Vagina (tissue), 2 donors: ENCODE results near the gene MEGF9.

Source experiments
- POLR2A ChIP-seq, 2 donors: fragments of 450-650 bp; IDR thresholded peaks; one replicate each; pipeline ENCODE4 v1.6.1; 2017; ENCODE audit warnings: antibody characterized with exemption in 2 of 2, mild to moderate bottlenecking in 2 of 2, moderate library complexity in 2 of 2
- TF ChIP-seq, protein P1 (sequence below), 3 experiments: fragments of 450-650 bp in 2 of 3; fragments of 200-600 bp in 1 of 3; sonication (generic) in 1 of 3; IDR thresholded peaks; one replicate each; pipeline ENCODE4 v1.5.1; 2017 to 2019; ENCODE audit warnings: antibody characterized with exemption in 3 of 3, mild to moderate bottlenecking in 2 of 3, moderate library complexity in 2 of 3

DNA sequence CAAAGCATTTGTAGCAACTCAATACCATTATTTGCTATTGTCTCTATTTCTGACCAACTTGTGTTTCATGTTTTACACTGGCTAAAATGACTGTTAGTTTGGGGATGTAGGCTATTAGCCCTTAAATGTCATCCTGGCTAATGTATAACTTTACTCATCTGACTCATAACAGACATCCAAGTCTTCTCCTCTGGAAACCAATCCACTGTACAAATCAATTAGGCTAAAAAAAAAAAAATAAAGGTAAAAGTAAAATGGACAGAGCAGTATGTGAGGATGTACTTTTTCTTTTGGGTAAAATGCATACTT is 20.6 kb downstream of the MEGF9 start:
- TF ChIP-seq, protein P1, sequence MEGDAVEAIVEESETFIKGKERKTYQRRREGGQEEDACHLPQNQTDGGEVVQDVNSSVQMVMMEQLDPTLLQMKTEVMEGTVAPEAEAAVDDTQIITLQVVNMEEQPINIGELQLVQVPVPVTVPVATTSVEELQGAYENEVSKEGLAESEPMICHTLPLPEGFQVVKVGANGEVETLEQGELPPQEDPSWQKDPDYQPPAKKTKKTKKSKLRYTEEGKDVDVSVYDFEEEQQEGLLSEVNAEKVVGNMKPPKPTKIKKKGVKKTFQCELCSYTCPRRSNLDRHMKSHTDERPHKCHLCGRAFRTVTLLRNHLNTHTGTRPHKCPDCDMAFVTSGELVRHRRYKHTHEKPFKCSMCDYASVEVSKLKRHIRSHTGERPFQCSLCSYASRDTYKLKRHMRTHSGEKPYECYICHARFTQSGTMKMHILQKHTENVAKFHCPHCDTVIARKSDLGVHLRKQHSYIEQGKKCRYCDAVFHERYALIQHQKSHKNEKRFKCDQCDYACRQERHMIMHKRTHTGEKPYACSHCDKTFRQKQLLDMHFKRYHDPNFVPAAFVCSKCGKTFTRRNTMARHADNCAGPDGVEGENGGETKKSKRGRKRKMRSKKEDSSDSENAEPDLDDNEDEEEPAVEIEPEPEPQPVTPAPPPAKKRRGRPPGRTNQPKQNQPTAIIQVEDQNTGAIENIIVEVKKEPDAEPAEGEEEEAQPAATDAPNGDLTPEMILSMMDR (IDR thresholded peaks at IDR 0.05), result no peak
- no peak for TF ChIP-seq POLR2A (IDR thresholded peaks at IDR 0.05)
